A549 (cell line): ENCODE results near the gene RIOK2. TPM values are rescaled to one million over a fixed set of nuclear protein-coding genes. Genes with fewer than 3 reads are reported as not detected.

ENCODE experiments used
- ATAC-seq, 2 experiments: fragments of 200-7000 bp in 1 of 2; fragments of >200 bp in 1 of 2; cut with Nextera tagmentation in 1 of 2; cut with Tn5 transposase in 1 of 2; 3 replicates each; pipeline versions ENCODE4 v1.8.0 to v1.9.1; 2018 to 2020; ENCODE audit warnings: mild to moderate bottlenecking in 1 of 2, moderate library complexity in 1 of 2
- CTCF ChIA-PET: fragments of 300-600 bp; sonication (Branson Sonifier 250); formaldehyde crosslinking; extraction: SDS; loops from one replicate; lab custom pipeline; 2021; ENCODE audit warnings: antibody characterized with exemption, inconsistent platforms; lab: Yijun Ruan, JAX
- POLR2A ChIA-PET: fragments of 350-600 bp; formaldehyde crosslinking; extraction: SDS; loops from one replicate; lab custom pipeline; 2021; ENCODE audit warnings: antibody characterized with exemption, inconsistent platforms; lab: Yijun Ruan, JAX
- DNase-seq, 2 experiments: peaks; one replicate each; pipeline versions ENCODE4 v3.0.0 to v3.0.0-alpha.2; 2011 to 2016; ENCODE audit warnings: low read depth in 1 of 2, low spot score in 1 of 2
- FAIRE-seq: peaks from 2 replicates; lab custom pipeline; 2011; peaks lifted over from hg19 to GRCh38; lab: Jason Lieb, UNC
- H3K27ac ChIP-seq, 2 experiments: fragments of >200 bp; sonication (Bioruptor Twin); formaldehyde crosslinking; 3 replicates each; pipeline ENCODE4 v1.5.1; 2016 to 2017
- H3K4me1 ChIP-seq: fragments of >200 bp; sonication (Bioruptor Twin); formaldehyde crosslinking; 3 replicates; pipeline ENCODE4 v1.6.1; 2016
- H3K4me2 ChIP-seq: fragments of >200 bp; sonication (Bioruptor Twin); formaldehyde crosslinking; 3 replicates; pipeline ENCODE4 v1.6.1; 2016
- H3K4me3 ChIP-seq: fragments of >200 bp; sonication (Bioruptor Twin); formaldehyde crosslinking; 3 replicates; pipeline ENCODE4 v1.5.1; 2016
- H3K9me3 ChIP-seq: fragments of >200 bp; sonication (Bioruptor Twin); formaldehyde crosslinking; 3 replicates; pipeline ENCODE4 v1.6.1; 2016
- BHLHE40 ChIP-seq: IDR thresholded peaks from 2 replicates; pipeline ENCODE4 v1.6.1; 2012; ENCODE audit warnings: low read depth, low read length, inconsistent platforms
- CBX2 ChIP-seq: fragments of 200-600 bp; sonication (generic); IDR thresholded peaks from 2 replicates; pipeline ENCODE4 v1.6.1; 2016; ENCODE audit warnings: low read depth, mild to moderate bottlenecking, borderline replicate concordance
- CHD2 ChIP-seq: fragments of 150-350 bp; IDR thresholded peaks from 2 replicates; pipeline ENCODE4 v1.6.1; 2014; ENCODE audit warnings: low read length; ENCODE audit not compliant: partially characterized antibody
- EP300 ChIP-seq, 2 experiments: fragments of >200 bp; sonication (Bioruptor Twin); formaldehyde crosslinking; IDR thresholded peaks; 2 replicates in 1 of 2; 3 replicates in 1 of 2; pipeline ENCODE4 v1.6.1; 2016 to 2017
- FOSB ChIP-seq: fragments of 250-450 bp; sonication (Bioruptor Pico); IDR thresholded peaks from 2 replicates; pipeline ENCODE4 v1.5.0; 2020; ENCODE audit warnings: mild to moderate bottlenecking, moderate library complexity
- FOSL2 ChIP-seq, 2 experiments: fragments of 450-650 bp in 1 of 2; fragments of >200 bp in 1 of 2; sonication (Bioruptor Twin) in 1 of 2; formaldehyde crosslinking; IDR thresholded peaks; 2 replicates each; pipeline versions ENCODE4 v1.5.0 to v1.6.1; 2016 to 2020; ENCODE audit warnings: mild to moderate bottlenecking in 1 of 2, moderate library complexity in 1 of 2
- HEYL ChIP-seq: fragments of 250-450 bp; sonication (Bioruptor Pico); IDR thresholded peaks from 2 replicates; pipeline ENCODE4 v1.8.0; 2021; ENCODE audit warnings: mild to moderate bottlenecking, moderate library complexity
- HOXB5 ChIP-seq: fragments of 250-450 bp; sonication (Bioruptor Pico); IDR thresholded peaks from 2 replicates; pipeline ENCODE4 v1.5.0; 2020; ENCODE audit warnings: mild to moderate bottlenecking, moderate library complexity
- KDM5A ChIP-seq: fragments of 200-600 bp; sonication (generic); IDR thresholded peaks from 2 replicates; pipeline ENCODE4 v1.6.1; 2016; ENCODE audit warnings: antibody characterized with exemption, mild to moderate bottlenecking
- MAZ ChIP-seq: fragments of 150-350 bp; IDR thresholded peaks from 2 replicates; pipeline ENCODE4 v1.6.1; 2014; ENCODE audit warnings: antibody characterized with exemption, low read depth, low read length, borderline replicate concordance
- MYC ChIP-seq: IDR thresholded peaks from 2 replicates; pipeline ENCODE4 v1.6.1; 2012; ENCODE audit warnings: mild to moderate bottlenecking, inconsistent platforms, low read length, improper control_type of control experiment, borderline replicate concordance
- NFE2L2 ChIP-seq: fragments of 150-350 bp; conservative IDR thresholded peaks from 2 replicates; pipeline ENCODE4 v1.6.1; 2014; ENCODE audit warnings: low read length
- PHF8 ChIP-seq: fragments of 200-600 bp; sonication (generic); IDR thresholded peaks from 2 replicates; pipeline ENCODE4 v1.6.1; 2016; ENCODE audit warnings: low read depth, mild to moderate bottlenecking, antibody characterized with exemption, moderate library complexity, borderline replicate concordance
- POLR2AphosphoS2 ChIP-seq: conservative IDR thresholded peaks from 2 replicates; pipeline ENCODE4 v1.6.1; 2012; ENCODE audit warnings: low read length, improper control_type of control experiment, inconsistent platforms
- RAD21 ChIP-seq, 2 experiments: fragments of >200 bp in 1 of 2; sonication (Bioruptor Twin) in 1 of 2; formaldehyde crosslinking in 1 of 2; IDR thresholded peaks in 1 of 2; conservative IDR thresholded peaks in 1 of 2; 2 replicates in 1 of 2; 3 replicates in 1 of 2; pipeline ENCODE4 v1.6.1; 2012 to 2018; ENCODE audit warnings: inconsistent platforms in 1 of 2
- RFX5 ChIP-seq: fragments of 450-650 bp; IDR thresholded peaks from 2 replicates; pipeline ENCODE4 v1.7.1; 2014; ENCODE audit warnings: antibody characterized with exemption, mild to moderate bottlenecking, moderate library complexity
- SMC3 ChIP-seq: fragments of >200 bp; sonication (Bioruptor Twin); formaldehyde crosslinking; IDR thresholded peaks from 3 replicates; pipeline ENCODE4 v1.6.1; 2018; ENCODE audit warnings: inconsistent platforms
- SREBF2 ChIP-seq: fragments of 450-650 bp; IDR thresholded peaks from 2 replicates; pipeline ENCODE4 v1.6.1; 2014; ENCODE audit warnings: mild to moderate bottlenecking, moderate library complexity
- TFCP2L1 ChIP-seq: fragments of 250-450 bp; sonication (Bioruptor Pico); IDR thresholded peaks from 2 replicates; pipeline ENCODE4 v1.5.0; 2021; ENCODE audit warnings: mild to moderate bottlenecking
- TP53 ChIP-seq: fragments of 250-450 bp; sonication (Bioruptor Pico); IDR thresholded peaks from 2 replicates; pipeline ENCODE4 v1.5.0; 2021; ENCODE audit warnings: mild to moderate bottlenecking, moderate library complexity
- ZFP36 ChIP-seq: fragments of 450-650 bp; IDR thresholded peaks from 2 replicates; pipeline ENCODE4 v1.6.1; 2014; ENCODE audit warnings: borderline replicate concordance; ENCODE audit not compliant: partially characterized antibody
- WGBS: methylation state at CpG from one replicate; pipeline ENCODE4 v1.1.6; 2017; ENCODE audit errors: missing lambda C conversion rate; 5-methylcytosine and 5-hydroxymethylcytosine counted together
- polyA plus RNA-seq, 4 experiments: library from polyadenylated mRNA; depleted of rRNA in 3 of 4; stranded (reverse); fragments of >200 nt; fragmentation: RNase III in 1 of 4; extraction: RNeasy Plus Mini Kit Qiagen cat#74134 plus additional on column Dnase treatment in 1 of 4; gene quantifications; 2 replicates in 3 of 4; 3 replicates in 1 of 4; pipeline ENCODE4 v1.2.3, GENCODE V29; 2011 to 2017
- TF ChIP-seq, protein P1 (sequence below): fragments of 450-650 bp; IDR thresholded peaks from 2 replicates; pipeline ENCODE4 v1.6.1; 2014; ENCODE audit warnings: antibody characterized with exemption
- TF ChIP-seq, protein P2 (sequence below): fragments of 200-600 bp; sonication (generic); IDR thresholded peaks from 2 replicates; pipeline ENCODE4 v1.6.1; 2016; ENCODE audit warnings: antibody characterized with exemption, mild to moderate bottlenecking, moderate library complexity
- TF ChIP-seq, protein P3 (sequence below): fragments of 150-350 bp; IDR thresholded peaks from 2 replicates; pipeline ENCODE4 v1.6.1; 2014; ENCODE audit warnings: low read depth, mild to moderate bottlenecking, low read length
- TF ChIP-seq, protein P4 (sequence below): fragments of >200 bp; sonication (Bioruptor Twin); formaldehyde crosslinking; IDR thresholded peaks from 3 replicates; pipeline ENCODE4 v1.6.1; 2016

RIOK2 gene
- polyA plus RNA-seq, 2 of the 4 experiments (the other 2 are of a cell fraction) = 14.7 to 32.0 TPM

DNA sequence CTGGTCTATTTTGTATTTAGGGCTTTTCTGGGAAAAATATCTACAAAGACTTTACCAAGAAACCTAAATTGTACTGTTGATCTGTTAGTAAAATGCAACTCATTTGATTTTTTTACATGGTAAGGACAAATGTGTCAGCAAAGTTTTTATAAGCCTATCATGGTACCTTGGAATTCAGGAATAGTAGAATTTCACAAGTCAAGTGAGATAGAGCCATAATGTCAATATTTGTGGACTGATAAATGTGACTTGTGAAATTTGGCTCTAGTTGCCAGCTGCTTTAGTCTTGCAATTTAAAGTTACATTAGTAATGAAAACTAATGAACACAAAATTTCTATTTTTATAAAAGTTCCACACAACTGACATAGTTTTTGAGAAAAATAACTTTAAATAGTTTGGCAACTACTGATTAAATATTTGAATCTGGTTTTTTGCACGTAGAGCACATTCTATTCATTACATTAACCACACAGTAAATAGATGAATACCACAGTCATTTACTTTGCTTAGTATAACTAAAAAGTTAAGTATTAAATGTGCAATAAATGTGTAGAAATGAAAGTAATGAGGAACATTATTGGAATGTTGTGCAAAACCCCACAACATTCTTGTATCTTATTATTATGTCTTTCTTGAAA is 41.2 kb upstream of the RIOK2 start (continued):
- TF ChIP-seq BHLHE40 = no peak
- TF ChIP-seq SMC3 = no peak
- TF ChIP-seq CHD2 = no peak
- TF ChIP-seq, all 56 proteins: peak for 0

DNA sequence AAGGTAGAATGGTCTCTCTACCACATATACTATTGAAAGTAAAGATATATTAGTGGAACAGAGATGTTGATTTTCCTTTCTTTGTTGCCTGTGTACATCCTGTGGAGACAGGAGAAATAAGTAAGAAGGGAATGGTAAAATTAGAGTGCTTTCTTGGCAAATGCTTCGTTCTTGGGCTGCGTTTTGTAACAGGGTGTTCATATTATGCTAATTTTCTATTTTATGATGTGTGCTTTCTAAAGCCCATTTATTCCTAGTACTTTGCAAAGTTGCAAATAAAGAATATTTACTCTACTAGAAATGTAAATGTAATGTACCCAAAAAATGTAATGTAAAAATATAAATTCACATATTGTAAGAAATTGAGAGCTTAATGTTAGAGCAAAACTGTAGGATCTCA is 40.5 kb upstream of the RIOK2 start:
- Histone ChIP-seq H3K27ac (no peak overlapping the region), H3K9me3 (no peaks in the 10 kb centered on the region), H3K4me2 (no peak overlapping the region), H3K4me3 (no peak overlapping the region)
- DNase-seq (no peak), FAIRE-seq (no peak), ATAC-seq (no peak)
- ChIA-PET POLR2A (no interaction called here), CTCF (no interaction called here)
- TF ChIP-seq MAZ = no peak
- TF ChIP-seq MYC = no peak
- TF ChIP-seq HEYL (CRISPR knock-in tag) = no peak
- TF ChIP-seq, protein P1, sequence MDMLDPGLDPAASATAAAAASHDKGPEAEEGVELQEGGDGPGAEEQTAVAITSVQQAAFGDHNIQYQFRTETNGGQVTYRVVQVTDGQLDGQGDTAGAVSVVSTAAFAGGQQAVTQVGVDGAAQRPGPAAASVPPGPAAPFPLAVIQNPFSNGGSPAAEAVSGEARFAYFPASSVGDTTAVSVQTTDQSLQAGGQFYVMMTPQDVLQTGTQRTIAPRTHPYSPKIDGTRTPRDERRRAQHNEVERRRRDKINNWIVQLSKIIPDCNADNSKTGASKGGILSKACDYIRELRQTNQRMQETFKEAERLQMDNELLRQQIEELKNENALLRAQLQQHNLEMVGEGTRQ = no peak
- no peak for TF ChIP-seq EP300 (IDR thresholded peaks at IDR 0.05)
- no peak for TF ChIP-seq HOXB5 (CRISPR knock-in tag)
- no peak for TF ChIP-seq SMC3
- TF ChIP-seq RAD21 (conservative IDR thresholded peaks at IDR 0.05 in 1 of 2, IDR thresholded peaks at IDR 0.05 in 1 of 2) = no peak
- TF ChIP-seq SREBF2 = no peak
- TF ChIP-seq POLR2AphosphoS2 = no peak
- no peak for TF ChIP-seq RFX5
- no peak for TF ChIP-seq TFCP2L1 (CRISPR knock-in tag)
- no peak for TF ChIP-seq CHD2
- TF ChIP-seq BHLHE40 = no peak
- TF ChIP-seq FOSL2 (IDR thresholded peaks at IDR 0.05) = no peak
- no peak for TF ChIP-seq FOSL2 (CRISPR knock-in tag; IDR thresholded peaks at IDR 0.05)
- TF ChIP-seq, protein P2, sequence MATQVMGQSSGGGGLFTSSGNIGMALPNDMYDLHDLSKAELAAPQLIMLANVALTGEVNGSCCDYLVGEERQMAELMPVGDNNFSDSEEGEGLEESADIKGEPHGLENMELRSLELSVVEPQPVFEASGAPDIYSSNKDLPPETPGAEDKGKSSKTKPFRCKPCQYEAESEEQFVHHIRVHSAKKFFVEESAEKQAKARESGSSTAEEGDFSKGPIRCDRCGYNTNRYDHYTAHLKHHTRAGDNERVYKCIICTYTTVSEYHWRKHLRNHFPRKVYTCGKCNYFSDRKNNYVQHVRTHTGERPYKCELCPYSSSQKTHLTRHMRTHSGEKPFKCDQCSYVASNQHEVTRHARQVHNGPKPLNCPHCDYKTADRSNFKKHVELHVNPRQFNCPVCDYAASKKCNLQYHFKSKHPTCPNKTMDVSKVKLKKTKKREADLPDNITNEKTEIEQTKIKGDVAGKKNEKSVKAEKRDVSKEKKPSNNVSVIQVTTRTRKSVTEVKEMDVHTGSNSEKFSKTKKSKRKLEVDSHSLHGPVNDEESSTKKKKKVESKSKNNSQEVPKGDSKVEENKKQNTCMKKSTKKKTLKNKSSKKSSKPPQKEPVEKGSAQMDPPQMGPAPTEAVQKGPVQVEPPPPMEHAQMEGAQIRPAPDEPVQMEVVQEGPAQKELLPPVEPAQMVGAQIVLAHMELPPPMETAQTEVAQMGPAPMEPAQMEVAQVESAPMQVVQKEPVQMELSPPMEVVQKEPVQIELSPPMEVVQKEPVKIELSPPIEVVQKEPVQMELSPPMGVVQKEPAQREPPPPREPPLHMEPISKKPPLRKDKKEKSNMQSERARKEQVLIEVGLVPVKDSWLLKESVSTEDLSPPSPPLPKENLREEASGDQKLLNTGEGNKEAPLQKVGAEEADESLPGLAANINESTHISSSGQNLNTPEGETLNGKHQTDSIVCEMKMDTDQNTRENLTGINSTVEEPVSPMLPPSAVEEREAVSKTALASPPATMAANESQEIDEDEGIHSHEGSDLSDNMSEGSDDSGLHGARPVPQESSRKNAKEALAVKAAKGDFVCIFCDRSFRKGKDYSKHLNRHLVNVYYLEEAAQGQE = no peak
- TF ChIP-seq FOSB (CRISPR knock-in tag) = no peak
- no peak for TF ChIP-seq PHF8
- TF ChIP-seq NFE2L2 = no peak
- TF ChIP-seq, all 56 proteins: peak for 0
- H3K4me1 ChIP-seq = no peaks in the 10 kb centered on the region
- 50% methylated on average over 2 of the region's 2 CpGs for WGBS

DNA sequence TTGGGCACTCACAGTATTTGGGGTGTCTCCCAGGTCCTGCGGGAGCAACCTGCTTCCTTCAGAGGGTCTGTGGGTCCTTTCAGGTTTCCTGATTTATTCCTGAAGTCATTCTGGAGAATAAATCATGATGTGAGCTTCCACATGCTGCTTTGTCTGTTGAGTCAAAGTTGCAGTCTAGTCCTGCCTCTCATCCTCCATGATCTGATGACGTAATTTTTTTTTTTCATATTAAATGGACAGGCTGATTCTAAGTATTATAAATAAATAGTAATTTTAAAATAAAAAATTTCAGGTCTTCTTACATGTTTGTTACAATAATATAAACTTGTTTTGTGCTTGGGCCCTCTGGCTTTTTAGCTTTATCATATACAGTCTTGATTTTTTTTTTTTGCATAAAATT is 26.3 kb upstream of the RIOK2 start:
- Histone ChIP-seq H3K9me3 (no peaks in the 10 kb centered on the region), H3K27ac (no peak overlapping the region), H3K4me1 (no peaks in the 10 kb centered on the region), H3K4me3 (no peak overlapping the region), H3K4me2 (no peak overlapping the region)
- ChIA-PET CTCF (interaction anchor here (0.7 kb wide), 1 partner anchor 21 kb away, joined by 3 read pairs; no protein-coding TSS in a partner anchor), POLR2A (no interaction called here)
- TF ChIP-seq RFX5 = no peak
- TF ChIP-seq ZFP36 = no peak
- no peak for TF ChIP-seq MAZ
- no peak for TF ChIP-seq KDM5A
- TF ChIP-seq CBX2 = no peak
- TF ChIP-seq TP53 (CRISPR knock-in tag) = no peak
- TF ChIP-seq, protein P3, sequence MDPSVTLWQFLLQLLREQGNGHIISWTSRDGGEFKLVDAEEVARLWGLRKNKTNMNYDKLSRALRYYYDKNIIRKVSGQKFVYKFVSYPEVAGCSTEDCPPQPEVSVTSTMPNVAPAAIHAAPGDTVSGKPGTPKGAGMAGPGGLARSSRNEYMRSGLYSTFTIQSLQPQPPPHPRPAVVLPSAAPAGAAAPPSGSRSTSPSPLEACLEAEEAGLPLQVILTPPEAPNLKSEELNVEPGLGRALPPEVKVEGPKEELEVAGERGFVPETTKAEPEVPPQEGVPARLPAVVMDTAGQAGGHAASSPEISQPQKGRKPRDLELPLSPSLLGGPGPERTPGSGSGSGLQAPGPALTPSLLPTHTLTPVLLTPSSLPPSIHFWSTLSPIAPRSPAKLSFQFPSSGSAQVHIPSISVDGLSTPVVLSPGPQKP = no peak
- TF ChIP-seq, protein P4, sequence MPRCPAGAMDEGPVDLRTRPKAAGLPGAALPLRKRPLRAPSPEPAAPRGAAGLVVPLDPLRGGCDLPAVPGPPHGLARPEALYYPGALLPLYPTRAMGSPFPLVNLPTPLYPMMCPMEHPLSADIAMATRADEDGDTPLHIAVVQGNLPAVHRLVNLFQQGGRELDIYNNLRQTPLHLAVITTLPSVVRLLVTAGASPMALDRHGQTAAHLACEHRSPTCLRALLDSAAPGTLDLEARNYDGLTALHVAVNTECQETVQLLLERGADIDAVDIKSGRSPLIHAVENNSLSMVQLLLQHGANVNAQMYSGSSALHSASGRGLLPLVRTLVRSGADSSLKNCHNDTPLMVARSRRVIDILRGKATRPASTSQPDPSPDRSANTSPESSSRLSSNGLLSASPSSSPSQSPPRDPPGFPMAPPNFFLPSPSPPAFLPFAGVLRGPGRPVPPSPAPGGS = no peak
- 61% methylated on average over 2 of the region's 2 CpGs for WGBS
- ATAC-seq (no peak), DNase-seq (no peak), FAIRE-seq (no peak)
